Peyer's patch (tissue), 4 donors: ENCODE data around the gene RAPGEF3. TPM values are rescaled to one million over a fixed set of nuclear protein-coding genes. Genes with fewer than 3 reads are reported as not detected.
A peak's percentile ranks its signal among the peaks of the same experiment; 100 is the strongest.

Experiments
- DNase-seq, 3 donors: peaks; one replicate each; pipeline ENCODE4 v3.0.0-alpha.2; 2017 to 2019
- H3K27ac ChIP-seq, 4 donors: fragments of 200-600 bp; sonication (generic); one replicate each; pipeline ENCODE4 v1.5.1; 2016 to 2019
- H3K27me3 ChIP-seq, 2 donors: fragments of 200-600 bp; sonication (generic); one replicate each; pipeline ENCODE4 v1.5.1; 2019
- H3K36me3 ChIP-seq, 3 donors: fragments of 200-600 bp; sonication (generic); one replicate each; pipeline ENCODE4 v1.5.1; 2016 to 2019
- H3K4me1 ChIP-seq, 4 donors: fragments of 200-600 bp; sonication (generic); one replicate each; pipeline ENCODE4 v1.5.1; 2016 to 2019
- H3K4me3 ChIP-seq, 4 donors: fragments of 200-600 bp; sonication (generic); 1 replicate in 3 of 4; 2 replicates in 1 of 4; pipeline ENCODE4 v1.5.1; 2016 to 2019; ENCODE audit warnings: mild to moderate bottlenecking in 1 of 4
- H3K9me3 ChIP-seq, 4 donors: fragments of 200-600 bp; sonication (generic); one replicate each; pipeline ENCODE4 v1.5.1; 2016 to 2019; ENCODE audit warnings: mild to moderate bottlenecking in 1 of 4
- POLR2A ChIP-seq, 2 donors: fragments of 450-650 bp; IDR thresholded peaks; one replicate each; pipeline ENCODE4 v1.5.1; 2017; ENCODE audit warnings: antibody characterized with exemption in 2 of 2, mild to moderate bottlenecking in 2 of 2, moderate library complexity in 2 of 2
- total RNA-seq, 4 donors: library from RNA; depleted of rRNA; stranded (reverse); fragments of >200 nt; gene quantifications; one replicate each; pipeline ENCODE4 v1.1.0, GENCODE V29; 2016
- TF ChIP-seq, protein P1 (sequence below), 6 experiments: fragments of 450-650 bp in 4 of 6; fragments of 200-600 bp in 2 of 6; sonication (generic) in 1 of 6; IDR thresholded peaks; one replicate each; pipeline ENCODE4 v1.5.1; 2017 to 2019; ENCODE audit warnings: antibody characterized with exemption in 6 of 6, mild to moderate bottlenecking in 3 of 6, moderate library complexity in 1 of 6

The RAPGEF3 gene
- total RNA-seq, 4 donors from 2014 or later = 4.9 to 33.0 (median 16.9) TPM

DNA sequence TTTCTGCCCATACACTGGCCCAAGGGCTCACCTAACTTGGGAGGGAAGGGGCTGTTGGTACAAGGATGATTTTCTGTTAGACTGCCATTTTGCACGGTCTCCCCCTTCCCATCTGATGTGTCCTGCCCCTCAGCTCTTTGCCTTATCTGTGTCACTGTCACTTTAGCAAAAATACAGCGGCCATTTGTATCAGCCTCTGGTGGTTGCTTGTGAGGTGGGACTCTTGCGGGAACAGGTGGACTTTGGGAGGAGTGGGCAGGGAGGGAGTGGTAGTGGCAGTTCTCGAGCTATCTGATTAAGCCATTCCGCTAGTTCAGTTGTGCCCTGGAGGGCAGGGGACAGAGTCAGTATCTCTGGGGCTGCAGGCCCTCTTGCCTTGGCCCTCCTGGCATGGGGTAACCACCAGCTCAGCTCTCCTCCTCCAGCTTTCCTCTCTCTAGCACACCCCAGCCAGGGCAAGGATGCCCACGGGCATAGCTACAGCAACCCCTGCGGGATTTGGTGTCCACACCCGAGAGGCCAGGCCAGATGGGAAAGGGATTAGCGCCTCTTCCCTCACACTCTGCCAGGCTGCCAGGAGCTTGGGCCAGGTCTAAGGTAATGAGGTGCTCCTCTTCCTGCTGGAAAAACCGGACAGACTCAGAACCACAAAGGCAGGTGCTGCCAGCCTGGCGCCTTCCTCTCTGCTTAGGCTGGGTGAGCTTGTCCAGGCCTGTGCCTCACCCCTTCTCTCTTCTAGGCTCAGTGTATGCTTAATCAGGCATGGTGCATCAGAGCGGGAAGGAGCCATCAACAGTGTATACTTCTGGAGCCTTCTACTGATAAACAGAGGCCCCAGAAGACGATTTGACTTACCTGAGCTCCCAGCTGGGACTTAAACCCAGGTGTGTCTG lies 23.0 kb upstream of the RAPGEF3 start:
- H3K9me3 ChIP-seq = no peaks in the 10 kb centered on the region
- H3K4me1 ChIP-seq = peaks cover 0 to 8% (median 2%) of the 10 kb centered on the region in 4 donors
- no peaks in the 10 kb centered on the region for H3K27me3 ChIP-seq
- no peak for TF ChIP-seq POLR2A (IDR thresholded peaks at IDR 0.05)
- TF ChIP-seq, protein P1, sequence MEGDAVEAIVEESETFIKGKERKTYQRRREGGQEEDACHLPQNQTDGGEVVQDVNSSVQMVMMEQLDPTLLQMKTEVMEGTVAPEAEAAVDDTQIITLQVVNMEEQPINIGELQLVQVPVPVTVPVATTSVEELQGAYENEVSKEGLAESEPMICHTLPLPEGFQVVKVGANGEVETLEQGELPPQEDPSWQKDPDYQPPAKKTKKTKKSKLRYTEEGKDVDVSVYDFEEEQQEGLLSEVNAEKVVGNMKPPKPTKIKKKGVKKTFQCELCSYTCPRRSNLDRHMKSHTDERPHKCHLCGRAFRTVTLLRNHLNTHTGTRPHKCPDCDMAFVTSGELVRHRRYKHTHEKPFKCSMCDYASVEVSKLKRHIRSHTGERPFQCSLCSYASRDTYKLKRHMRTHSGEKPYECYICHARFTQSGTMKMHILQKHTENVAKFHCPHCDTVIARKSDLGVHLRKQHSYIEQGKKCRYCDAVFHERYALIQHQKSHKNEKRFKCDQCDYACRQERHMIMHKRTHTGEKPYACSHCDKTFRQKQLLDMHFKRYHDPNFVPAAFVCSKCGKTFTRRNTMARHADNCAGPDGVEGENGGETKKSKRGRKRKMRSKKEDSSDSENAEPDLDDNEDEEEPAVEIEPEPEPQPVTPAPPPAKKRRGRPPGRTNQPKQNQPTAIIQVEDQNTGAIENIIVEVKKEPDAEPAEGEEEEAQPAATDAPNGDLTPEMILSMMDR (IDR thresholded peaks at IDR 0.05) = no peak
- no peak overlapping the region for H3K27ac ChIP-seq
- no peak for DNase-seq
- H3K36me3 ChIP-seq = peaks cover 0 to 53% (median 0%) of the 10 kb centered on the region in 3 donors
- H3K4me3 ChIP-seq = no peak overlapping the region

DNA sequence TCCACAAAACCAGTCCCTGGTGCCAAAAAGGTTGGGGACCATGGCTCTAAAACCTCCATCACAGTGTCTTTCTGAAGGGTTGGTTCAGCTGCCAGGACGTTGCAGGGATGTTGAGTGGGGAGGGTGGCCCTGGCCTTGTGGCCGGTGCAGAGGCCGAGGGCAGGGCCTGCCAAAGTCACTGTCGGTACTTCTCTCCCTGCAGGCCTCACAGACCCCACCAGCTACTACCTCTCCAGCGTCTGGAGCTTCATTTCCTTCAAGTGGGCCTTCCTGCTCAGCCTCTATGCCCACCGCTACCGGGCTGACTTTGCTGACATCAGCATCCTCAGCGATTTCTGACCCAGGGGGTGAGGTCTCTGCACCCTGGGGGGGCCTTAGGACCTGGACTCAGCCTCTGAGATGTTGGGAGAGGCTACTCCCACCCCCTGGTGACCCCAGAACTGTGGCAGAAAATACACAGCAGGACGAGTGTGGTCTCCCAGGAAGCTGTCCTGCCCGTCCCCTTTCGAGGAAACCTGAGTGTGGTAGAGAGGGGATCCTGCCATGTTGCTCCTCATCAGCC lies 21.3 kb upstream of the RAPGEF3 start:
- TF ChIP-seq POLR2A (IDR thresholded peaks at IDR 0.05) = no peak
- TF ChIP-seq, protein P1 (IDR thresholded peaks at IDR 0.05) = no peak
- H3K4me1 ChIP-seq = peaks cover 0 to 20% (median 2%) of the 10 kb centered on the region in 4 donors
- H3K4me3 ChIP-seq = no peak overlapping the region
- no peaks in the 10 kb centered on the region for H3K9me3 ChIP-seq
- no peaks in the 10 kb centered on the region for H3K27me3 ChIP-seq
- H3K27ac ChIP-seq = no peak overlapping the region
- DNase-seq = no peak
- peaks cover 0 to 36% (median 0%) of the 10 kb centered on the region in 3 donors for H3K36me3 ChIP-seq

DNA sequence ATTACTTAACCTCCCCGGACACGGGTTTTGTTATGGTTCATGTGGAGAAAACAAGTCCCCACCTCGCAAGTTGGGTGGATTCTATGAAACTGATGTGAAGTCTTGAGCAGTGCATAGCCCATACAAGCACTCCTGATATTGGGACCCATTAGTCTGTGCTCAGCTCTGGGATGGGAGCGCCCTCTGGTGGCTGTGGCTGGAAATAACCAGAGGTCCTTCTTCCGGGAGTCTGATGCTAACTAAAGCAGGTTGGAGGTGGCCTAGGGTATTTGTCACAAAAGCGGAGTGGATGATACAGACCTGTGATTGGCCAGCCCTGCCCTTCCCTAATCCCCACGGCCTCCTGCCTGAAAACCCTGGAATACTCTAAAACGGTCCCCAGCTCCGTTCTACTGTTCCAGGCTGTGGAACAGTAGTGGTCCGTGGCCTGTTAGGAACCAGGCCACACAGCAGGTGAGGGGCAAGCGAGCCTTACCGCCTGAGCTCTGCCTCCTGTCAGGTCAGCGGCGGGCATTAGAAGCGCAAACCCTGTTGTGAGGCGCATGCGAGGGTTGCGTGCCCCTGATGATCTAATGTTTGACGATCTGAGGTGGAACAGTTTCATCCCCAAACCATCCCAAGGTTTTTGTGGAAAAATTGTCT lies 20.7 kb upstream of the RAPGEF3 start:
- Histone ChIP-seq H3K4me3 (no peak overlapping the region), H3K9me3 (no peaks in the 10 kb centered on the region), H3K27me3 (no peaks in the 10 kb centered on the region), H3K27ac (no peak overlapping the region), H3K36me3 (peaks cover 0 to 30% (median 0%) of the 10 kb centered on the region in 3 donors), H3K4me1 (peaks cover 0 to 21% (median 2%) of the 10 kb centered on the region in 4 donors)
- TF ChIP-seq POLR2A (IDR thresholded peaks at IDR 0.05) = no peak
- TF ChIP-seq, protein P1 (IDR thresholded peaks at IDR 0.05) = peak; percentile 79 to 97 (median 94)
- DNase-seq = peak; percentile 87 to 96 (median 92)

GRCh38 chr12:47778881-47779280 lies 20.2 kb upstream of the RAPGEF3 start:
- Histone ChIP-seq H3K4me3 (no peak overlapping the region), H3K27me3 (no peaks in the 10 kb centered on the region), H3K36me3 (peaks cover 0 to 25% (median 0%) of the 10 kb centered on the region in 3 donors), H3K4me1 (peaks cover 0 to 26% (median 2%) of the 10 kb centered on the region in 4 donors), H3K9me3 (no peaks in the 10 kb centered on the region), H3K27ac (no peak overlapping the region)
- TF ChIP-seq, protein P1 (IDR thresholded peaks at IDR 0.05) = no peak
- TF ChIP-seq POLR2A (IDR thresholded peaks at IDR 0.05) = no peak
- no peak for DNase-seq

DNA sequence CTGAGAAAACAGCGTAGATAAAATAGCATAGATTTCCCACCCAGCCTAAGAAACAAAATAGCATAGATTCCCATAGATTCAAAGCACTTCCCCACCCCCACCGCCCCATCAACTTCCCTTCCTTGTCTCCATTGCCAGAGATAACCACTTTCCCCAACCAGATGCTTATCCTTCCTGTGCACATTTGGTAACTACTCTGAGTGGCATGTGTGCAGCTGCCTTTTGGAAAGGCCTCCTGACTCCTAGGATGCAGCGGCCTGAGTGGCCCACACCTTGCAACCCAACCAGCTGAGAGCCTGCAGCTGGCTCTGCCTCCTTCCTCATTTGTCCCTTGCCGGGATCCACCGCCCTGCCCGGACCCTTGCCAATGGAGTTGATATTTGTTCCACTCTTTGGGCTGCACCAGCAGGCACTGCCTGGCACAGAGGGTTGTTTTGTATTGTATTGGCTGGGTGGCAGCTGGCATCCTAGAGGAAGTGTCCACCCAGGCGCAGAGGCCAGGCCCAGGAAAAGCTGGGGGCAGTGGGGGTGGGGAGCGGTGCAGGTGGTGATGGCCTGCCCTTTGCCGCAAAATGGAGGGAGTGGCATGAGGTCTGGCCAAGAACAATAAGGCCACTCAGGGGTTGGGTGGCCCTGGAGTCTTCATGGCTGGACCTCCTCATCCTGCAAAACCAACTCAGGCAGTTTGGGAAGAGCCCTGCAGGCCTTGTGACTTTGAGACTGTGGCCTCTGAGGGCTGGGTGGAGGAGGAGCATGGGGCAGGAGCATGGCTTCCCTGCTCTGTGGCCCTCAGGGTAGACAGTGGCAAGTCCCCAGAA lies 19.3 kb upstream of the RAPGEF3 start:
- peaks cover 0 to 18% (median 0%) of the 10 kb centered on the region in 3 donors for H3K36me3 ChIP-seq
- H3K4me1 ChIP-seq = peaks cover 0 to 30% (median 5%) of the 10 kb centered on the region in 4 donors
- TF ChIP-seq, protein P1 (IDR thresholded peaks at IDR 0.05) = no peak
- no peak for TF ChIP-seq POLR2A (IDR thresholded peaks at IDR 0.05)
- H3K27me3 ChIP-seq = no peaks in the 10 kb centered on the region
- no peak overlapping the region for H3K4me3 ChIP-seq
- no peak overlapping the region for H3K27ac ChIP-seq
- DNase-seq = no peak
- no peaks in the 10 kb centered on the region for H3K9me3 ChIP-seq
